Fibroblast of lung (primary cell): Measurements from ENCODE around the gene PSMD9. TPM values are rescaled to one million over a fixed set of nuclear protein-coding genes. Genes with fewer than 3 reads are reported as not detected.

Experiments used
- DNase-seq, 2 donors: peaks; one replicate each; pipeline versions ENCODE4 v3.0.0 to v3.0.0-alpha.2; 2010; ENCODE audit warnings: low read depth in 2 of 2
- H2AFZ ChIP-seq: 2 replicates; pipeline ENCODE4 v1.5.1; 2012; ENCODE audit warnings: low read length, control low read depth, inconsistent platforms
- H3K27ac ChIP-seq: 2 replicates; pipeline ENCODE4 v1.5.1; 2011; ENCODE audit warnings: low read length, control low read depth; ENCODE audit not compliant: insufficient read depth
- H3K27me3 ChIP-seq: 2 replicates; pipeline ENCODE4 v1.5.1; 2011; ENCODE audit warnings: mild to moderate bottlenecking, low read length; ENCODE audit not compliant: control insufficient read depth, insufficient read depth
- H3K36me3 ChIP-seq: 2 replicates; pipeline ENCODE4 v1.5.1; 2011; ENCODE audit warnings: low read length; ENCODE audit not compliant: control insufficient read depth, insufficient read depth
- H3K4me1 ChIP-seq: 2 replicates; pipeline ENCODE4 v1.5.1; 2011; ENCODE audit warnings: low read length; ENCODE audit not compliant: control insufficient read depth, insufficient read depth; ENCODE audit errors: extremely low read depth
- H3K4me2 ChIP-seq: 2 replicates; pipeline ENCODE4 v1.5.1; 2011; ENCODE audit warnings: low read length, control low read depth; ENCODE audit not compliant: insufficient read depth; ENCODE audit errors: extremely low read depth
- H3K4me3 ChIP-seq, 4 experiments: fragments of 200-600 bp in 1 of 4; sonication (generic) in 1 of 4; replicated peaks in 1 of 4; 2 replicates each; pipeline ENCODE4 v1.5.1; 2011 to 2016; ENCODE audit warnings: low read length in 4 of 4, low read depth in 3 of 4, mild to moderate bottlenecking in 3 of 4, control low read depth in 2 of 4, inconsistent platforms in 1 of 4, mixed read lengths in 1 of 4; ENCODE audit not compliant: insufficient read depth in 1 of 4; ENCODE audit errors: control extremely low read depth in 1 of 4
- H3K79me2 ChIP-seq: 2 replicates; pipeline ENCODE4 v1.5.1; 2012; ENCODE audit warnings: mild to moderate bottlenecking, low read length, inconsistent platforms; ENCODE audit not compliant: control insufficient read depth, insufficient read depth
- H3K9ac ChIP-seq: 2 replicates; pipeline ENCODE4 v1.5.1; 2011; ENCODE audit warnings: mild to moderate bottlenecking, low read length, control low read depth; ENCODE audit not compliant: insufficient read depth
- H3K9me3 ChIP-seq: 2 replicates; pipeline ENCODE4 v1.5.1; 2012; ENCODE audit warnings: low read depth, low read length; ENCODE audit not compliant: control insufficient read depth, insufficient read depth
- H4K20me1 ChIP-seq: 2 replicates; pipeline ENCODE4 v1.5.1; 2011; ENCODE audit warnings: low read length; ENCODE audit not compliant: control insufficient read depth, insufficient read depth; ENCODE audit errors: extremely low read depth
- CTCF ChIP-seq, 2 donors: IDR thresholded peaks in 1 of 2; conservative IDR thresholded peaks in 1 of 2; 1 replicate in 1 of 2; 2 replicates in 1 of 2; pipeline ENCODE4 v1.5.1; 2011 to 2012; ENCODE audit warnings: low read length in 2 of 2, control low read depth in 1 of 2, inconsistent platforms in 1 of 2, low read depth in 1 of 2, mild to moderate bottlenecking in 1 of 2
- EZH2 ChIP-seq: IDR thresholded peaks from 2 replicates; pipeline ENCODE4 v1.5.1; 2012; ENCODE audit warnings: low read length, control low read depth, mild to moderate bottlenecking; ENCODE audit errors: missing control alignments
- polyA plus RNA-seq, 2 donors: library from polyadenylated mRNA; depleted of rRNA in 1 of 2; stranded (reverse) in 1 of 2; unstranded in 1 of 2; fragments of >200 nt; gene quantifications; 2 replicates each; pipeline ENCODE4 v1.2.1, GENCODE V29; 2011 to 2012; ENCODE audit warnings: missing spikeins in 1 of 2
- total RNA-seq: library from RNA; depleted of rRNA; stranded (reverse); fragments of >200 nt; gene quantifications from 2 replicates; pipeline ENCODE4 v1.2.1, GENCODE V29; 2014

The PSMD9 gene
- total and polyA plus RNA-seq, 2 donors (not counting 1 experiment from before 2014, with no cell fraction given), result 73.5 to 77.7 TPM

GRCh38 chr12:121933522-121934308 lies 45.1 kb downstream of the PSMD9 start:
- Histone ChIP-seq H2AFZ (no peak overlapping the region), H3K27me3 (no peaks in the 10 kb centered on the region), H3K9me3 (no peaks in the 10 kb centered on the region), H3K4me3 (no peak overlapping the region), H3K4me1 (no peaks in the 10 kb centered on the region), H3K27ac (no peak overlapping the region), H3K4me2 (no peak overlapping the region), H3K36me3 (no peaks in the 10 kb centered on the region), H3K9ac (no peak overlapping the region), H4K20me1 (no peaks in the 10 kb centered on the region), H3K79me2 (no peaks in the 10 kb centered on the region)
- TF ChIP-seq CTCF (conservative IDR thresholded peaks at IDR 0.05 in 1 of 2, IDR thresholded peaks at IDR 0.05 in 1 of 2; ENCODE audit: low read depth in 1 of 2, low read length in 2 of 2) (no peak), EZH2 (no peak)
- peak in 1 of 2 donors; percentile 60 for DNase-seq

DNA sequence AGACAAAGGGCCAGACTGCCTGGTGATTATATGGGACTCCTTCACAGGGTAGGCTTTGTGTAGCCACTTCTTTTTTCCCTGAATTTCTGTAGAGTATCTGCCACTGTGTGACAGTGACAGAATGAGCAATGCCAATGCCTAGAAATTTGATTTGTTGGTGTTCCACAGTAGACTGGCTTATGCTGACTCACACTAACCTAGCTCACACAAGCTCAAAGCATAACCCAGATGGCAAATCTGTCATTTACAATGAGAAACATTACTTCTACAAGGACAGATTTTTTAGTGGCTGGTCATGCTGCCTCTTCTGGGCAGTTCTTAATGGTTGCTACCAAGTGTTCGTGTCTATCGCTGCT lies 45.7 kb downstream of the PSMD9 start:
- Histone ChIP-seq H3K9me3 (no peaks in the 10 kb centered on the region), H3K4me2 (no peak overlapping the region), H3K9ac (no peak overlapping the region), H3K27me3 (no peaks in the 10 kb centered on the region), H3K36me3 (no peaks in the 10 kb centered on the region), H3K4me3 (no peak overlapping the region), H3K79me2 (no peaks in the 10 kb centered on the region), H2AFZ (no peak overlapping the region), H4K20me1 (no peaks in the 10 kb centered on the region), H3K27ac (no peak overlapping the region), H3K4me1 (no peaks in the 10 kb centered on the region)
- TF ChIP-seq EZH2 (no peak), CTCF (conservative IDR thresholded peaks at IDR 0.05 in 1 of 2, IDR thresholded peaks at IDR 0.05 in 1 of 2; ENCODE audit: low read depth in 1 of 2, low read length in 2 of 2) (no peak)
- no peak for DNase-seq

- no peak overlapping the region for H3K4me3 ChIP-seq
- no peaks in the 10 kb centered on the region for H3K79me2 ChIP-seq
- H4K20me1 ChIP-seq, result no peaks in the 10 kb centered on the region
- no peak overlapping the region for H3K4me2 ChIP-seq
- H2AFZ ChIP-seq, result no peak overlapping the region
- no peaks in the 10 kb centered on the region for H3K9me3 ChIP-seq
- H3K9ac ChIP-seq, result no peak overlapping the region
- no peak for DNase-seq
- H3K27me3 ChIP-seq, result no peaks in the 10 kb centered on the region
- H3K36me3 ChIP-seq, result no peaks in the 10 kb centered on the region
- no peak for TF ChIP-seq EZH2
- TF ChIP-seq CTCF (conservative IDR thresholded peaks at IDR 0.05 in 1 of 2, IDR thresholded peaks at IDR 0.05 in 1 of 2; ENCODE audit: low read depth in 1 of 2, low read length in 2 of 2), result no peak
- H3K4me1 ChIP-seq, result no peaks in the 10 kb centered on the region
- no peak overlapping the region for H3K27ac ChIP-seq
Observed at GRCh38 chr12:121937654-121938053, 49.1 kb downstream of the PSMD9 start.
